NB4 (cell line): ENCODE measurements around the gene FRYL.

Experiments
- DNase-seq: peaks from one replicate; pipeline ENCODE4 v3.0.0; 2010; ENCODE audit warnings: low read depth
- H3K4me3 ChIP-seq: one replicate; pipeline ENCODE4 v1.5.1; 2011; ENCODE audit warnings: mild to moderate bottlenecking, low read depth, low read length, moderate library complexity
- MYC ChIP-seq: IDR thresholded peaks from 2 replicates; pipeline ENCODE4 v1.6.1; 2011; ENCODE audit warnings: low read depth, low read length
- POLR2A ChIP-seq: IDR thresholded peaks from 2 replicates; pipeline ENCODE4 v1.6.1; 2011; ENCODE audit warnings: mild to moderate bottlenecking; ENCODE audit not compliant: insufficient read length; ENCODE audit errors: extremely low read depth
- TF ChIP-seq, protein P1 (sequence below): IDR thresholded peaks from 2 replicates; pipeline ENCODE4 v1.6.1; 2011; ENCODE audit warnings: low read depth, low read length
- TF ChIP-seq, protein P2 (sequence below): IDR thresholded peaks from one replicate; pipeline ENCODE4 v1.5.1; 2012; ENCODE audit warnings: low read depth, low read length

The FRYL gene

DNA sequence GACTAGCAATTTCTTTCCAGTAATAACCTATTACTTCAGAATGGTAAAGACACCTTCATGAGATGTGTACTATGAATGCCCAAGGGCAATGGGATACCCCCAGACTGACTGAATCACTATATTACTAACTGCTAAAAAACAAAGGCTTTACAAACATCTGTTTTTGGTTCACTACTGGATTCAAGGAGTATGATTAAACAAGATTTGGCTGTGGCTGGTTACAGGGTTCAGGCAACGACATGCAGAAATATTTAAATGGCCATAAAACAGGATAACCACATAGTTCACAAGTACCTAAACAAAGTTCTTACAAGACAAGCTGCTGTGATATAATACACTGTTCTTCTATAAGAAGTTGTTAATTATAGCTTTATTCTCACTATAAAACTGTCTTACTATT is 128.2 kb downstream of the FRYL start:
- TF ChIP-seq POLR2A (no peak), MYC (no peak)
- DNase-seq = no peak
- no peak overlapping the region for H3K4me3 ChIP-seq

DNA sequence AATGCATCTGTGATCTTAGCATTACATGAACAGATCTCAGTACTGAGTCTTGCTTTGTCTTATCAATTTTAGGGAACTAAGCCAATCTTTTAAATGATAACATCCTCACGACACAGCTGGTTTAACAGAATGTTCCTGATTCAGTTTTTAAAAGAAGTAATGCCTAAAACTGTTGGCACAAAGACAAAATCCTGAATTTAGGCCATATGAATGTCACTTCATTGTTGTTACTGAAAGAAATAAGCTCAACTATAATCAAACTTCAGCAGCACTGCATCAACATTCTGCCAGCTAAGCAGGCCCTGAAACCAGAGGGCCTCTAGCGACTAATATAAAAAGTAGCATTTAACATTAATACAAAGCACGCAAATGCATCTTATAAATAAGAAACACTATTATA is 130.6 kb downstream of the FRYL start:
- no peak for DNase-seq
- no peak overlapping the region for H3K4me3 ChIP-seq
- TF ChIP-seq POLR2A (no peak), MYC (no peak)
- TF ChIP-seq, protein P1, sequence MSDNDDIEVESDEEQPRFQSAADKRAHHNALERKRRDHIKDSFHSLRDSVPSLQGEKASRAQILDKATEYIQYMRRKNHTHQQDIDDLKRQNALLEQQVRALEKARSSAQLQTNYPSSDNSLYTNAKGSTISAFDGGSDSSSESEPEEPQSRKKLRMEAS = no peak
- TF ChIP-seq, protein P2, sequence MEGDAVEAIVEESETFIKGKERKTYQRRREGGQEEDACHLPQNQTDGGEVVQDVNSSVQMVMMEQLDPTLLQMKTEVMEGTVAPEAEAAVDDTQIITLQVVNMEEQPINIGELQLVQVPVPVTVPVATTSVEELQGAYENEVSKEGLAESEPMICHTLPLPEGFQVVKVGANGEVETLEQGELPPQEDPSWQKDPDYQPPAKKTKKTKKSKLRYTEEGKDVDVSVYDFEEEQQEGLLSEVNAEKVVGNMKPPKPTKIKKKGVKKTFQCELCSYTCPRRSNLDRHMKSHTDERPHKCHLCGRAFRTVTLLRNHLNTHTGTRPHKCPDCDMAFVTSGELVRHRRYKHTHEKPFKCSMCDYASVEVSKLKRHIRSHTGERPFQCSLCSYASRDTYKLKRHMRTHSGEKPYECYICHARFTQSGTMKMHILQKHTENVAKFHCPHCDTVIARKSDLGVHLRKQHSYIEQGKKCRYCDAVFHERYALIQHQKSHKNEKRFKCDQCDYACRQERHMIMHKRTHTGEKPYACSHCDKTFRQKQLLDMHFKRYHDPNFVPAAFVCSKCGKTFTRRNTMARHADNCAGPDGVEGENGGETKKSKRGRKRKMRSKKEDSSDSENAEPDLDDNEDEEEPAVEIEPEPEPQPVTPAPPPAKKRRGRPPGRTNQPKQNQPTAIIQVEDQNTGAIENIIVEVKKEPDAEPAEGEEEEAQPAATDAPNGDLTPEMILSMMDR = no peak

DNA sequence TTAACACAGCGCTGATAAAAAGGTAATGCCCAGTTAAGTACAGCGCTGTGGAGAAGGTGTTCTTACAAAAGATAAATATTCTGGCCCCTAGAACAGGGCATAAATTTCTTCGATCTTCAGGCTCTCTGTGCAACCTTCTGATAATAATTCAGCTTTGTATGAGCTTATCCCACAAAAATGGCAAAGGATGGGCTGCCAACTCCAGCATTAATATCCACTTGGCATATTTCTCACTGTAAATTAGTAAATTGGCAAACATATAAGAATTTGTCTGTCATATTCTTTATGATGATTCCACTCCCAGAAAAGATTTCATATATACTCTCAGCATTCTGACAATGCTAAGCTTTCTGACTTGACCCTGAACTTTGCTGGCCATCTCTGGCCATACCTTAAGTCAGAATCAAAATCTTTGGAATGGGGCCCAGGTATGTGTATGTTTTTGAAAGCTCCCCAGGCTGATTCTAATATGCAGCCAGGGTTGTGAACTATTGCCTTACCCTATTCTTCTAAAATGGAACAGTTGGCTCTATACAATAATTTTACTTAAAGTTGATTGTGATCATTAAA is 134.8 kb downstream of the FRYL start:
- TF ChIP-seq, protein P1 = no peak
- DNase-seq = no peak
- H3K4me3 ChIP-seq = no peak overlapping the region

DNA sequence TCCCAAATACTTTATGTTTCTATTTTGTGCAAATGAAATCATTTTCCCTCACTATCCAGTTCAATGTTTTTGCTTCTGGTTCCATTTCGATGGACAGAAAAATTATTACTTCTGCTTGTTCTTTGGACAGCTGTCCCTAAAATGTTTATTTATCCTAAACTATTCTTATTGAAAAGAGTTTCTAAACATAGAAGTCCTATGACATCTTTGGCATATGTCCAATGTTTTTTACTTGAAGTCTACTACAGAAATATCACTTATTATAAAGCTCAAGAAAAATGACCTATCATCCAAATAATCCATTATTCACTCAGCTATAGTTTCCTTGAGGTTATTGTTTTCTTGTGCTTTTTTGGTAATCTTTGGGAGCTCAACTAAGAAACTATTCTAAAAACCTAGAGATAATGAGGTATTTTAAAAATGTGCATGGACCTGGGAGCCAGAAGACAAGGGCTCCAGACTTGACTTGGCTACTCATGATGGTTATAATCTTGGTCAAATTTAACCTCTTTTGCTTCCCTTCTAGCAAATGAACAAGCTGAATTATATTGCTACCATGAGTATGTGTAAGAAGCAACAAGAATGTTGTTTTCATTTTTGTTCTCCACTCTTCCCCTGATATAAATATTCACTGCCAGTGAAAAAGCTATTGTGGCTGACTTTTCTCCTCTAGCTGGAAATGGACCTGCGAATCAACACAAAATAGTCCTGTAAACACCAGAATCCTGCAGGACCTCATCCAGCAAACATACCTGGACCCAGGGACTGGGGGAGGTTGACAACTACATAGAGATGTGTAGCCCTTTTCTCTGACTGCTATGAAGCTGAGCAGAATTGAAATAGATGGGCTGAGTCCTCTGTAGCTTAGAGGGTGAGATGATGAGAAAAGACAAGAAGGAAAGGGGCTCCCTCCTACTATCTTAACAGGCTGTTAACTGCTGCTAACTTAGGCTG is 137.4 kb downstream of the FRYL start:
- TF ChIP-seq MYC = no peak
- TF ChIP-seq, protein P1 = no peak
- TF ChIP-seq, protein P2 = no peak
- TF ChIP-seq POLR2A = no peak
- DNase-seq = no peak
- H3K4me3 ChIP-seq = no peak overlapping the region

DNA sequence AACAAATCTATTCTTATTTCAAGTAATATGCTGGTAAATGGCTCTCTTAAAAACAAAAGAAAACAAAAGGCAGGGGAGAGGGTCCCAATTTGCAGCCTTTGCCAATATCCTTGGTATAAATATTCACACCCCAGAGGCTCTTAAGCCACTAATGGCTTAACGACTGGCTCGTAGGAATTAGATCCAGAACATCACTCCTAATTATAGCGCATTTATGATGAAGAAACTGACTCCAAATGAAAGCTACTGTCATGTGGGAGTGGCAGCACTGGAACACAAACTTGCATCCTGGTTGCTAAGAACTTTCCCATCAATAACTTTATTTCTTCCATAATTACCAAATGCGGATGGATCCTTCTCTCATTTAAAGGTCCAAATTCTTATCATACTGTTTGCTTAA is 138.7 kb downstream of the FRYL start:
- no peak for DNase-seq
- no peak overlapping the region for H3K4me3 ChIP-seq
- no peak for TF ChIP-seq POLR2A
- TF ChIP-seq MYC = no peak
- TF ChIP-seq, protein P2 = no peak
- TF ChIP-seq, protein P1 = no peak

DNA sequence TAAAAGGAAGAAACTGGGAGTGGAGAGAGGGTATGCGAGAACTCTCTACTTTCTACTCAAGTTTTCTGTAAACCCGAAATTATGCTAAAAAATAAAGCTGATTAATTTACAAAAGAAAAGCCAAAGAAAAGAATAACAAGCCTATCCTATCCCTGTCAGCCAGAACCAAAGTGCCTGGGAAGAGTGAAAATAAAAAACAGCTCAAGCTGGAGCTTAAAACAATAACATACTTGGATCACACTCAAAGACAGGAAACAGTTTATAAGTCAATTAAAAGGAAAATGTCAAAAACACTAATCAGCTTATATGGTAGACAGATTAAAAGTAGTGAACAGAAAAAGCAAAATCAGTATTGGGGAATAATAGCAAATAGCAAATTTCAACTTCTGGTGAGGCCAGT is 139.4 kb downstream of the FRYL start:
- no peak overlapping the region for H3K4me3 ChIP-seq
- no peak for DNase-seq
- TF ChIP-seq, protein P1 = no peak
- TF ChIP-seq MYC = no peak
- no peak for TF ChIP-seq POLR2A
- TF ChIP-seq, protein P2 = no peak
